SK-N-SH (cell line): ENCODE data around the gene CRCP.

Experiments
- EZH2phosphoT487 ChIP-seq: fragments of 200-600 bp; sonication (generic); IDR thresholded peaks from 2 replicates; pipeline ENCODE4 v1.6.1; 2017; ENCODE audit warnings: low read depth, mixed run types, mild to moderate bottlenecking, antibody characterized with exemption, moderate library complexity, borderline replicate concordance
- NFIC ChIP-seq: IDR thresholded peaks from 2 replicates; pipeline ENCODE4 v1.4.0; 2012; ENCODE audit warnings: borderline replicate concordance
- POLR2AphosphoS5 ChIP-seq: IDR thresholded peaks from 2 replicates; pipeline ENCODE4 v1.6.1; 2012; ENCODE audit warnings: low read depth, low read length
- RAD21 ChIP-seq: IDR thresholded peaks from 2 replicates; pipeline ENCODE4 v1.6.1; 2012; ENCODE audit warnings: mild to moderate bottlenecking, low read length
- USF2 ChIP-seq: fragments of 150-350 bp; IDR thresholded peaks from 2 replicates; pipeline ENCODE4 v1.6.1; 2017; ENCODE audit warnings: antibody characterized with exemption, low read length, low read depth, borderline replicate concordance
- TF ChIP-seq, protein P1 (sequence below): IDR thresholded peaks from 2 replicates; pipeline ENCODE4 v1.4.0; 2012; ENCODE audit warnings: low read depth
- TF ChIP-seq, protein P2 (sequence below): fragments of 200-600 bp; sonication (generic); IDR thresholded peaks from 2 replicates; pipeline ENCODE4 v1.6.1; 2017; ENCODE audit warnings: antibody characterized with exemption, mild to moderate bottlenecking, moderate library complexity

- TF ChIP-seq, protein P1, sequence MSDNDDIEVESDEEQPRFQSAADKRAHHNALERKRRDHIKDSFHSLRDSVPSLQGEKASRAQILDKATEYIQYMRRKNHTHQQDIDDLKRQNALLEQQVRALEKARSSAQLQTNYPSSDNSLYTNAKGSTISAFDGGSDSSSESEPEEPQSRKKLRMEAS = no peak
- no peak for TF ChIP-seq NFIC
- no peak for TF ChIP-seq POLR2AphosphoS5
- no peak for TF ChIP-seq USF2
- no peak for TF ChIP-seq RAD21
- no peak for TF ChIP-seq EZH2phosphoT487
- TF ChIP-seq, protein P2, sequence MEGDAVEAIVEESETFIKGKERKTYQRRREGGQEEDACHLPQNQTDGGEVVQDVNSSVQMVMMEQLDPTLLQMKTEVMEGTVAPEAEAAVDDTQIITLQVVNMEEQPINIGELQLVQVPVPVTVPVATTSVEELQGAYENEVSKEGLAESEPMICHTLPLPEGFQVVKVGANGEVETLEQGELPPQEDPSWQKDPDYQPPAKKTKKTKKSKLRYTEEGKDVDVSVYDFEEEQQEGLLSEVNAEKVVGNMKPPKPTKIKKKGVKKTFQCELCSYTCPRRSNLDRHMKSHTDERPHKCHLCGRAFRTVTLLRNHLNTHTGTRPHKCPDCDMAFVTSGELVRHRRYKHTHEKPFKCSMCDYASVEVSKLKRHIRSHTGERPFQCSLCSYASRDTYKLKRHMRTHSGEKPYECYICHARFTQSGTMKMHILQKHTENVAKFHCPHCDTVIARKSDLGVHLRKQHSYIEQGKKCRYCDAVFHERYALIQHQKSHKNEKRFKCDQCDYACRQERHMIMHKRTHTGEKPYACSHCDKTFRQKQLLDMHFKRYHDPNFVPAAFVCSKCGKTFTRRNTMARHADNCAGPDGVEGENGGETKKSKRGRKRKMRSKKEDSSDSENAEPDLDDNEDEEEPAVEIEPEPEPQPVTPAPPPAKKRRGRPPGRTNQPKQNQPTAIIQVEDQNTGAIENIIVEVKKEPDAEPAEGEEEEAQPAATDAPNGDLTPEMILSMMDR = no peak
Measured at GRCh38 chr7:66189695-66190503, 75.3 kb downstream of the CRCP start.
